ENCODE data around the gene MIGA2. TPM values are rescaled to one million over a fixed set of nuclear protein-coding genes. Genes with fewer than 3 reads are reported as not detected.

The MIGA2 gene
- total RNA-seq, 1 experiment from 2014 or later: 23.7 TPM

- POLR2A ChIA-PET: no interaction called here
- H4K20me1 ChIP-seq (ENCODE audit: insufficient read depth): no peaks in the 10 kb centered on the region
- no peak overlapping the region for H3K9ac ChIP-seq (ENCODE audit: low read length)
- ATAC-seq (no peak), DNase-seq (ENCODE audit: low read depth, low spot score) (no peak)
- H3K9me3 ChIP-seq (ENCODE audit: control insufficient read depth in 1 of 2, insufficient read depth in 1 of 2, low read depth in 1 of 2, low read length in 2 of 2): no peaks in the 10 kb centered on the region
- CTCF ChIA-PET: no interaction called here
- no peaks in the 10 kb centered on the region; a peak in 1 of 4 replicates for H3K36me3 ChIP-seq (ENCODE audit: control insufficient read depth in 1 of 2, insufficient read depth in 2 of 2, low read length in 2 of 2)
- no peaks in the 10 kb centered on the region for H3K9me2 ChIP-seq (ENCODE audit: insufficient read depth)
- H3K4me1 ChIP-seq (ENCODE audit: control insufficient read depth in 1 of 2, insufficient read depth in 2 of 2, low read length in 2 of 2): peaks cover 9 to 11% of the 10 kb centered on the region in 2 experiments; a peak in 3 of 4 replicates
- intact Hi-C loops (cut with micrococcal nuclease): no loop called here
- H3K27me3 ChIP-seq (ENCODE audit: insufficient read depth, low read length): no peaks in the 10 kb centered on the region
- BruUV-seq (replicated peaks): no TSS peak
- no peaks in the 10 kb centered on the region for H3K79me2 ChIP-seq (ENCODE audit: insufficient read depth, low read length)
- no peak overlapping the region for H3K27ac ChIP-seq (ENCODE audit: low read depth, low read length)
- no peak overlapping the region for H3K4me3 ChIP-seq (replicated peaks in 1 of 2; ENCODE audit: low read depth in 1 of 2, low read length in 2 of 2)
- H2AFZ ChIP-seq (ENCODE audit: low read depth, low read length, poor library complexity, severe bottlenecking): no peak overlapping the region
- TF ChIP-seq SIN3A (IDR thresholded peaks at IDR 0.05; ENCODE audit: low read depth) (no peak), RAD21 (IDR thresholded peaks at IDR 0.05; ENCODE audit: low read depth) (no peak), ATF3 (IDR thresholded peaks at IDR 0.05) (no peak), SRF (IDR thresholded peaks at IDR 0.05; ENCODE audit: low read depth) (no peak), CTCF (IDR thresholded peaks at IDR 0.05 in 2 of 3, conservative IDR thresholded peaks at IDR 0.05 in 1 of 3; ENCODE audit: borderline replicate concordance in 1 of 3, insufficient read depth in 1 of 3, low read depth in 2 of 3, low read length in 2 of 3) (no peak), EZH2phosphoT487 (IDR thresholded peaks at IDR 0.05; ENCODE audit: borderline replicate concordance) (no peak), CEBPB (IDR thresholded peaks at IDR 0.05; ENCODE audit: low read depth) (no peak), YY1 (IDR thresholded peaks at IDR 0.05; ENCODE audit: extremely low read depth, insufficient replicate concordance, low read depth, low read length) (no peak), ZNF274 (IDR thresholded peaks at IDR 0.05; ENCODE audit: low read depth, low read length) (no peak), FOSL1 (IDR thresholded peaks at IDR 0.05; ENCODE audit: low read depth) (no peak), ELF1 (IDR thresholded peaks at IDR 0.05; ENCODE audit: borderline replicate concordance, low read depth) (no peak), EZH2 (IDR thresholded peaks at IDR 0.05) (no peak), EGR1 (IDR thresholded peaks at IDR 0.05; ENCODE audit: low read depth) (no peak), CBX3 (IDR thresholded peaks at IDR 0.05; ENCODE audit: low read depth) (no peak), JUND (IDR thresholded peaks at IDR 0.05) (no peak), ZBTB33 (IDR thresholded peaks at IDR 0.05; ENCODE audit: extremely low read depth, insufficient replicate concordance, low read length) (no peak), POLR2A (IDR thresholded peaks at IDR 0.05; ENCODE audit: borderline replicate concordance, extremely low read depth, insufficient read depth, insufficient read length) (no peak)
- TF ChIP-seq, protein P1, sequence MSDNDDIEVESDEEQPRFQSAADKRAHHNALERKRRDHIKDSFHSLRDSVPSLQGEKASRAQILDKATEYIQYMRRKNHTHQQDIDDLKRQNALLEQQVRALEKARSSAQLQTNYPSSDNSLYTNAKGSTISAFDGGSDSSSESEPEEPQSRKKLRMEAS (IDR thresholded peaks at IDR 0.05): no peak
- no peak overlapping the region for H3K4me2 ChIP-seq (ENCODE audit: low read length)
- RAD21 ChIA-PET (ENCODE audit: low non-redundant PET in 1 of 2, low total read pairs in 2 of 2, uncharacterized antibody in 2 of 2, unreplicated experiment in 2 of 2): no interaction called here
Observed at GRCh38 chr9:129101279-129101678, 64.9 kb downstream of the MIGA2 start.
